HT1080 (cell line): ENCODE data around the gene STAM. TPM values are rescaled to one million over a fixed set of nuclear protein-coding genes. Genes with fewer than 3 reads are reported as not detected.
A peak's percentile ranks its signal among the peaks of the same experiment; 100 is the strongest.

Experiments used
- DNase-seq: peaks from one replicate; pipeline ENCODE4 v3.0.0-alpha.2; 2015; ENCODE audit warnings: low read depth
- total RNA-seq: library from RNA; depleted of rRNA; stranded (reverse); fragments of >200 nt; shearing (Covaris generic); gene quantifications from 2 replicates; pipeline ENCODE4 v1.2.3, GENCODE V29; 2014

The STAM gene
- total RNA-seq, 1 experiment from 2014 or later: 14.8 TPM

GRCh38 chr10:17730667-17731066 is 86.7 kb downstream of the STAM start:
- DNase-seq: no peak

DNA sequence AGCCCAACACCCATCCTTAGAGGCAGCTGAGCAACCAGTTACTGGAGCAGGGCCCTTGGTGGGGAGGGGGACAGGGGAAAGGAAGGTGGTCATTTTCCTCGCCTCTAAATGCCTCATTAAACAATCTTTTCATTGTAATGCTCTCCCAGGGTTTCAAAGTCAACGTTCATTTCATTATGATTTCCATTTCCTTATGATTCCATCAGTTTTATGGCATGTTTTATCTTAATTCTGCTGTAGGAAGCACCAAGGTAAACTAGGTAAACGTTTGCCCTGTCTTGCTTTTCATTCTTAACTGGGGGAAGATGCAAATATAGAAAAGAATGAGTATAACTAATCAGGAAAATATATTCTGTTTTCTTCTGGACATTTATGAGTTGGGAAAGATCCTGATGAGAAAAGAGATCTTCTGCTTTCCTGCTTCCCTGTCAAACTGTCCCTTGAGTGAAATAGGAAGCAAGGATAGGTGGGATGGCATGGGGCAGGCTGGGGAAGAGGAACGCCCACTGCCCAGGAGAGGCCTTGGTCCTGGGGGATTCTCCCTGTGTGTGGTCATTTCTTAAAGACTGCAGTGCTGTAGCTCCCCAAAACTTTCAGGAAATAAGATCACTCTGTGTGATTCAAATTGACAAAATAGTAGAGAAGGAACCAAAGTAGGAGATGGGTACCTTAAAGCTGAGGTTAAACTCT is 87.5 kb downstream of the STAM start:
- DNase-seq: no peak

DNA sequence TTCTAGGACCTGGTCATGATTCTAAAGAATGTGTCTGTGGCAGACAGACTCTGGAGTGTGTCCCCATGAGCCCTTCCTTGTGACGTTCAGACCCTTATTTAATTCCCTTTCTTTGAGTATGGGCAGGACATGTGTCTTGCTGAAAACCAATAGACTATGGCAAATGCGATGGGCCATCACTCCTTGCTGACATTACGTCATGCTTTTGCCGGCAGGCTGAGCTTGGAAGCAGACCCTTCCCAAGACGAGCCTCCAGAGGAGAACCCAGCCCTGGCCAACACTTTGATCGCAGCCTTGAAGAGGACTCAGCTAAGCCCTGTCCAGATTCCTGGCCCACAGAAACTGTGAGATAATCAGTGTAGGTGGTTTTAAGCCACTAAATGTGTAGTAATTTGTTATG is 89.7 kb downstream of the STAM start:
- no peak for DNase-seq

- DNase-seq: no peak
Measured at GRCh38 chr10:17734432-17735080, 90.6 kb downstream of the STAM start.

- no peak for DNase-seq
Measured at GRCh38 chr10:17735166-17735941, 91.4 kb downstream of the STAM start.

GRCh38 chr10:17736223-17736622 is 92.3 kb downstream of the STAM start:
- DNase-seq: no peak

DNA sequence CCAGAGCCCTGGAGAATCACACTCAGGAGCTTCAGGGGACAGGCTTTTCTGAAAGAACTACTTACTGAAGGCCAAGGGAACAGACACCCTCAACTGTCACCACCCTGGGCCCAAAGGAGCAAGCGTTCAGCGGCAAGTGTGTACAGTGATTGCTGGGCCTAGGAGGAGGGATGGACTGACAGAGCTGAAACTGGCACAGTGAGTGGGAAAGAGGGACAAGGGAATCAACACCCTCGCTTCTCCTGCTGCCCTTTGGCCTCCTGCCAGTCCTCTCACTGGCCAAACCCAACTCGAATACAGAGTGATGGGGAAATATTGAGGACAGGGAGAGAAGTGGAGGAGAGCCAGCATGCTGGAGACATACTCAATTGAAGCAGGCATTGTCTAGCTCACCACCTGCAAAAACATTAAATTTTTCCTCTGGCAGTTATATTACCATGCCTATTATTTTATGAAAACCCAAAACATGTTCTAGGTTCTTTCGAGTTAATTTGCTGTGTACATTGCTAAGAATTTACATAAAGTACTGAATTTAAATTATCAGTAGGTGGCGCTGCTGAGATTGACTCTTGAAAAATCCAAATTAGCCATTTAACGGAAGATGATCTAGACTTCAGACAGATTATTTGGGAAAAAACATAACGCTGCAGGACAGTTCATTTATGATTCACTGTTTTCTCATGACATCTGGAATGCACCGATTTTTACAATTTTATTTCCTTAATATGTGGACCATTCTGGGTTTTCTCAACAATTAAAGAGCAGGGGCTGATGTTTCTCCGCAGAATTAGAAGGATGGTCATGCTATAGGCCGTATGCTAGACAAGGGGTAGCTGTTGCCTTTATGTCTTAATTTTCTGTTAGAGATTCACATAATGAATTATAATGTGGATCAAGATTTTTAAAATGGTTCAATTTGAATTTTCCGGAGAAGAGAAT is 93.3 kb downstream of the STAM start:
- peak; percentile 43 for DNase-seq

DNA sequence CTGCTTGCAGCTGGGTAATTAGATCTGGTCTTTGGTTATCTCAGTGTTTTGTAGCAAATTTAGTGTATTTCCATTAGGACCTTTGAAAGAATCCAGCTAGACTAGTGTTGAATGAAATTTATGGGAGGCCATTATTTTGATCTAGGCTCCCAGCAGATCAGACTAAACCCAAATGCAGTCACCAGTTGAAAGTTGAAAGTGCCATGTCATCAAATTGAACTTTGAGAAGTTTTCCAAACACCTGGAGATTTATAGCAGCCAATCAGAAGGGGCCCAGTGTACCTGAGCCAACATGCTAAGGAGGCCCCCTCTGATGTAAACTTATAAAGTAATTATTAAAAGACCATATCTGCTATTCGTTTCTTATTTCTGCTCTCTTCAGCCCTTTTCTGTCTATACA is 96.7 kb downstream of the STAM start:
- DNase-seq: no peak

- peak; percentile 55 for DNase-seq
Measured at GRCh38 chr10:17742918-17743317, 99.0 kb downstream of the STAM start.

- DNase-seq: no peak
Measured at GRCh38 chr10:17743437-17743836, 99.5 kb downstream of the STAM start.

- no peak for DNase-seq
Measured at GRCh38 chr10:17744341-17744861, 100.5 kb downstream of the STAM start.

- DNase-seq: no peak
Measured at GRCh38 chr10:17747883-17748550, 104.1 kb downstream of the STAM start.

DNA sequence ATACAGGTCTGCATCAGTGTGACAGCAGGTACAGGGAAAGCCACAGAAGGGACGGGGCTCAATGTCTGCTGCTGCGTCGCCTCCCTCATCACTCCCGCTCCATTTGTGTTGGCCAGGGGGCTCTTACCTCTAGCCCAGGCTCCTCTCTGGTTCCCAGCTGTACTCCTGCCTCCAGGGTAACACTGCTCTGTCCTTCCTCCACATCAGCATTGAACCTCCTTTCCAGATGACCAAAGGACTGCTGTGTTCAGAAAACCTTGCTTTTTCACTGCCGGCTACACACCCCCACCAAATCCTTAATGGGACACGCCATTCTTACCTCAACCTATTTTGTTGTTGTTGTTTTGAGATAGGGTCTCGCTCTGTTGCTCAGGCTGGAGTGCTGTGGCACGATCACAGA is 105.9 kb downstream of the STAM start:
- DNase-seq: no peak

DNA sequence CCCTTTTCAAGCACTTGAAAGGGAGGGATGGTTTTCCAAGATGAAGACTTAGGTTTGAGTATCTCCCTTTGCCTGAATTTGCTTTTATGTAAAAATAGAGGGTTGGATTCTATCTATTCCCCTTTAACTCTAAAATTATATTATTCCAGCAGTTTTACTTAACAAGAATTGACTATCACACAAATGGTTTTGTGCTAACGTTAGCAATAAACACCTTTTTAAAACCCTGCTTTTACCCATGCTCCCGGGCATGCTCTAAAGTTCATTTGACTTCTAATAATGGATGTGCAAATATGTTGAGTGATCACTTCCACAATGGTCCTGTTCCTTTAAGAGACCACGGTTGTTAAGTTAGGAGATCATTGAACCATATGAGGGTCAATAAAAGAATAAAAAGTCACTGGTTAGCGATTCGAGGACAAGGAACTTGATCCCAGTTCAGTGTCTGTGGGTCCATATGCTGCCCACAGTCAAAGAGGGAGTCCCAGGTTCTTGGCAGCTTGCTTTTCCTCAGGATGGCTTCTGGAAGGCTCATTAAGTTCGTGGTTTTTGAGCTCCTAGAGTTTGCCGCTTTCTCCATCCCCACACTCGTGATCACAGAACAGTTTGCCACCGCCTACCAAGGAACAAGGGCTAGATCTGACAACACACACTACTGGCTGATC is 108.0 kb downstream of the STAM start, which contains the start of gene TMEM236:
Gene TMEM236 (plus strand): TSS at position 421 of the 665 bp plus-strand sequence. CDS start 95 bp downstream, at position 516.
- no peak for DNase-seq

- DNase-seq: peak; percentile 39
Measured at GRCh38 chr10:17756557-17757217, 112.7 kb downstream of the STAM start.

DNA sequence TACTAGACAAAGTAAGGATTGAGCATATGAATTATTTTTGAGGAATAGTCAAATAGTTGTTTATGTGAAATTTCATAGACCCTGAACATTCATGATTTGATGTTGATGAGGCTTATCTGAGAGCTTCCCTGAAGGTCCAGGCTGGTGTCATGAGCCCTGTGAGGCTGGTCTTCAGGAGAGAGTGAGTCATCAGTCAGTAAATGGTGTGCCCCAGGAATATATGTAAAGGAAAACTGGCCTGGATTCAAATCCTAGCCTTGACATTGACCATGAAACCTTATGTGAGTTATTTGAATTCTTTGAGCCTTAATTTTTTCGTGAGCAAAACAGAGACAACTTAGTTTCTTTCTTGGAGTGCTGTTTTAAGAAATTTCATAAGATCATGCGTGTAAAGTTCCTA is 114.2 kb downstream of the STAM start:
- peak; percentile 42 for DNase-seq

DNA sequence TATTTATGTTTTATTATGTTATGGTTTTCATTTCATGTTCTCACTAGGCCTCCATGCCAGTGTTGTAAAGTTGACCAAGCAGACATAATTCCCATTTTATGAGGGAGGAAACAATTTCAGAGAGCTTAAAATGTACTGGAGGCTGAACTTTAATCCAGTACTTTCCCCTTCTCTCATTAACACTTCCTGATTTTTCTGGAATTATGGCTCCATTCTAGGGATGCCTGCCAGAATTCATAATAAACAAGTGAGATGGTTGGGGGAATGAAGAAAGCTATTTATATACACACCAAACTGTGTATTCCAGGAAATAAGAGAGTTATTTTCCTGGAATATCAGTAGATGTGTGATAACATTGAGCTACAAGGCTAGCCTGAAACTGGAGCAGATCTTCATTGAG is 114.9 kb downstream of the STAM start:
- no peak for DNase-seq

DNA sequence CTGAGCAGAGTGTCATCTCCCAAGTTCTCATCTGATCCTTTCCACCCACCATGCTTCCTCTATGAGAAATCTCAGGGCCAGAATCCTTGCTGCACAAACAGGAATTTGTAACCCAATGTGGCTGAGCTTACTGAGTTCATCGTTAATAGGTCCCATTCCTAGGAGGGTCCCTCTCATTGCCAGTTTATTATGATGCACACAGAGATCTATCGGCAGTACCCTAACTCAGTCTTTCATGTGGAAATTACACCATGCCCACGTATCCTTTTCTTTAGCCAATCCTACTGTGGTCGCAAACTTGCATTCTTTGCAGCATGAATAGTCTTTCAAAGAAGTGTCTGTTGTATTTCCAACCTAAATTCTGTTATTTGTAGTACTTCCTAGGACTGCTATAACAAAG is 120.2 kb downstream of the STAM start:
- no peak for DNase-seq

- DNase-seq: no peak
Measured at GRCh38 chr10:17765602-17766001, 121.7 kb downstream of the STAM start.
